GM19397 (cell line): ENCODE measurements around the gene ITGBL1.

Experiments used
- ATAC-seq: cut with Tn5 transposase; IDR thresholded peaks from one replicate; pipeline ENCODE4 v1.9.1; 2021; ENCODE audit warnings: mild to moderate bottlenecking, moderate library complexity; ENCODE audit not compliant: unreplicated experiment

ITGBL1 gene

GRCh38 chr13:101690871-101691270 is 238.4 kb downstream of the ITGBL1 start:
- ATAC-seq: no peak

- no peak for ATAC-seq
Observed at GRCh38 chr13:101691341-101691860, 238.9 kb downstream of the ITGBL1 start.

- no peak for ATAC-seq
Observed at GRCh38 chr13:101695870-101696516, 243.5 kb downstream of the ITGBL1 start.

- ATAC-seq: no peak
Observed at GRCh38 chr13:101697745-101698144, 245.3 kb downstream of the ITGBL1 start.

GRCh38 chr13:101698400-101698799 is 245.9 kb downstream of the ITGBL1 start:
- no peak for ATAC-seq

- ATAC-seq: no peak
Observed at GRCh38 chr13:101700598-101700997, 248.1 kb downstream of the ITGBL1 start.

GRCh38 chr13:101703081-101703480 is 250.6 kb downstream of the ITGBL1 start:
- ATAC-seq: no peak

GRCh38 chr13:101703838-101704237 is 251.4 kb downstream of the ITGBL1 start:
- ATAC-seq: no peak

GRCh38 chr13:101706651-101707050 is 254.2 kb downstream of the ITGBL1 start:
- no peak for ATAC-seq

GRCh38 chr13:101707659-101708058 is 255.2 kb downstream of the ITGBL1 start:
- ATAC-seq: no peak

GRCh38 chr13:101708115-101708514 is 255.6 kb downstream of the ITGBL1 start:
- ATAC-seq: no peak

GRCh38 chr13:101709952-101710351 is 257.5 kb downstream of the ITGBL1 start:
- ATAC-seq: no peak

- ATAC-seq: no peak
Observed at GRCh38 chr13:101711307-101712025, 259.0 kb downstream of the ITGBL1 start.

- ATAC-seq: no peak
Observed at GRCh38 chr13:101712026-101712348, 259.5 kb downstream of the ITGBL1 start.

GRCh38 chr13:101714195-101714594 is 261.7 kb downstream of the ITGBL1 start:
- ATAC-seq: no peak

- ATAC-seq: no peak
Observed at GRCh38 chr13:101717353-101717752, 264.9 kb downstream of the ITGBL1 start.

- no peak for ATAC-seq
Observed at GRCh38 chr13:101718496-101718895, 266.0 kb downstream of the ITGBL1 start.

GRCh38 chr13:101726681-101727080 is 274.2 kb downstream of the ITGBL1 start:
- ATAC-seq: no peak

- ATAC-seq: no peak
Observed at GRCh38 chr13:101727118-101727517, 274.6 kb downstream of the ITGBL1 start.

GRCh38 chr13:101728021-101728420 is 275.5 kb downstream of the ITGBL1 start:
- ATAC-seq: no peak

GRCh38 chr13:101728615-101729014 is 276.1 kb downstream of the ITGBL1 start:
- no peak for ATAC-seq

- no peak for ATAC-seq
Observed at GRCh38 chr13:101730420-101731000, 278.0 kb downstream of the ITGBL1 start.
